Neural crest cell (in vitro differentiated cells): ENCODE results near the gene GANAB. TPM values are rescaled to one million over a fixed set of nuclear protein-coding genes. Genes with fewer than 3 reads are reported as not detected.

Experiments used
- DNase-seq: peaks from one replicate; pipeline ENCODE4 v3.0.0; 2021; ENCODE audit warnings: low read depth, mixed read lengths, low spot score
- H3K27ac Mint-ChIP-seq: one replicate; pipeline ENCODE4 v1.8.0; 2021; ENCODE audit warnings: mild to moderate bottlenecking, mixed read lengths; ENCODE audit not compliant: unreplicated experiment
- H3K27me3 Mint-ChIP-seq: 2 replicates; pipeline ENCODE4 v1.8.0; 2021; ENCODE audit warnings: low read depth, mild to moderate bottlenecking, mixed read lengths
- H3K36me3 Mint-ChIP-seq: 2 replicates; pipeline ENCODE4 v1.8.0; 2021; ENCODE audit warnings: low read depth, mild to moderate bottlenecking, mixed read lengths
- H3K4me1 Mint-ChIP-seq: 2 replicates; pipeline ENCODE4 v1.8.0; 2021; ENCODE audit warnings: mixed read lengths
- H3K4me3 Mint-ChIP-seq: one replicate; pipeline ENCODE4 v1.8.0; 2021; ENCODE audit warnings: mild to moderate bottlenecking, mixed read lengths
- H3K9me3 Mint-ChIP-seq: 2 replicates; pipeline ENCODE4 v1.8.0; 2021; ENCODE audit warnings: mixed read lengths
- total RNA-seq: library from RNA; stranded (reverse); gene quantifications from 2 replicates; pipeline ENCODE4 v1.2.1, GENCODE V29; 2021
- TF ChIP-seq, protein P1 (sequence below): fragments of 200-600 bp; sonication (generic); conservative IDR thresholded peaks from 2 replicates; pipeline ENCODE4 v1.5.0; 2021; ENCODE audit warnings: antibody characterized with exemption, mild to moderate bottlenecking

GANAB gene
- total RNA-seq, 1 donor from 2014 or later = 366 TPM

DNA sequence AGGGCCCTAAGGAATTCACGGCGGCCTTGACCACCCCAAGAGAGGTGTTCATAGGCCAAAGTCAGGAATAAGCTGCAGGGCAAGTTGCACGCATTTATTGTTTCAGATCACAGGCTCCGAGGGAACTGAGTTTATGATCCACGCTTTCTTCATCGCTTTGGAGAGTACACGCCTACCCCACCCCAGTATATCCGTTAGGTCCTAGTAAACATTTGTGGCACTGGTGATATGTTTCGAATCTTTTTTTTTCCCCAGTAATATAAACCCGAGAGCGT, 805 bp downstream of the GANAB start:
- peaks cover 3% of the 10 kb centered on the region for H3K27me3 Mint-ChIP-seq
- H3K4me1 Mint-ChIP-seq = peaks cover 22% of the 10 kb centered on the region
- TF ChIP-seq, protein P1, sequence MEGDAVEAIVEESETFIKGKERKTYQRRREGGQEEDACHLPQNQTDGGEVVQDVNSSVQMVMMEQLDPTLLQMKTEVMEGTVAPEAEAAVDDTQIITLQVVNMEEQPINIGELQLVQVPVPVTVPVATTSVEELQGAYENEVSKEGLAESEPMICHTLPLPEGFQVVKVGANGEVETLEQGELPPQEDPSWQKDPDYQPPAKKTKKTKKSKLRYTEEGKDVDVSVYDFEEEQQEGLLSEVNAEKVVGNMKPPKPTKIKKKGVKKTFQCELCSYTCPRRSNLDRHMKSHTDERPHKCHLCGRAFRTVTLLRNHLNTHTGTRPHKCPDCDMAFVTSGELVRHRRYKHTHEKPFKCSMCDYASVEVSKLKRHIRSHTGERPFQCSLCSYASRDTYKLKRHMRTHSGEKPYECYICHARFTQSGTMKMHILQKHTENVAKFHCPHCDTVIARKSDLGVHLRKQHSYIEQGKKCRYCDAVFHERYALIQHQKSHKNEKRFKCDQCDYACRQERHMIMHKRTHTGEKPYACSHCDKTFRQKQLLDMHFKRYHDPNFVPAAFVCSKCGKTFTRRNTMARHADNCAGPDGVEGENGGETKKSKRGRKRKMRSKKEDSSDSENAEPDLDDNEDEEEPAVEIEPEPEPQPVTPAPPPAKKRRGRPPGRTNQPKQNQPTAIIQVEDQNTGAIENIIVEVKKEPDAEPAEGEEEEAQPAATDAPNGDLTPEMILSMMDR = no peak
- DNase-seq = no peak
- peaks cover 2% of the 10 kb centered on the region for H3K36me3 Mint-ChIP-seq
- peak overlapping the region; percentile 99 for H3K27ac Mint-ChIP-seq
- no peaks in the 10 kb centered on the region for H3K9me3 Mint-ChIP-seq
- peak overlapping the region; percentile 99 for H3K4me3 Mint-ChIP-seq

DNA sequence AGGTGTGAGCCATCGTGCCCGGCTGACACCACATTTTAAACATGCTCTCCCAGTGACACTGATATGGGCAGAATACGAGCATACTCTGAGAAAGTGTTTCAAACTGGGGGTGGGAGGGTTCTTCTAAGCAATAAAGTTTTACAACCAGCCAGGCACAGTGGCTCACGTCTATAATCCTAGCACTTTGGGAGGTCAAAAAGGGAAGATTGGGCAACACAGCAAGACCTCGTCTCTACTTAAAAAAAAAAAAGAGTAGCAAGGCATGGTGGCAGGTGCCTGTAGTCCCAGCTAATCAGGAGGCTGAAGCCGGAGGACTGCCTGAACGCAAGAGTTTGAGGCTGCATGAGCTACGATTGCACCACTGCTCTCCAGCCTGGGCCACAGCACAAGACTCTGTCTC, 2.2 kb downstream of the GANAB start:
- Mint-ChIP-seq H3K9me3 (no peaks in the 10 kb centered on the region), H3K36me3 (peaks cover 8% of the 10 kb centered on the region), H3K27ac (no peak overlapping the region), H3K4me1 (peaks cover 28% of the 10 kb centered on the region), H3K27me3 (peaks cover 3% of the 10 kb centered on the region), H3K4me3 (peak overlapping the region; percentile 49)
- TF ChIP-seq, protein P1 = no peak
- no peak for DNase-seq

DNA sequence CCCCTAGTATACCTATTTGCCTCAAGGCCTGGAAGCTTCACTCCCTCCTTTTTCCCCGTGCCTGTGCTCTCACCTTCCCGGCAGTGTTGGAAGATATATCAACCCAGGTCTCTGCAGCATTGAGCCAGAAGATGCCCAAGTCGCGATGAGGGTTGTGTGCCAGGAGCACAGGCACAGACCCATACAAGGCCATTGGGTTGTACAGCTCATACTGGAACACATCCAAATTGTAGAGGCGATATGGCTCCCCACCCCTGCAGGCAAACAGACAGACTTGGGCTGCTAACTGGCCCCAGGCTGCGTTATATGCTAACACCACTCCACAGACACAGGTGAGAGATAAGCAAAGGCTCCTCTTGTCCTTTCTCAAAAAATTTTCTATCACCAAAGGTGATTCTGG, 13.9 kb downstream of the GANAB start:
- H3K36me3 Mint-ChIP-seq = peaks cover 27% of the 10 kb centered on the region
- no peak for DNase-seq
- no peaks in the 10 kb centered on the region for H3K9me3 Mint-ChIP-seq
- peak overlapping the region; percentile 13 for H3K27ac Mint-ChIP-seq
- H3K4me3 Mint-ChIP-seq = no peak overlapping the region
- H3K27me3 Mint-ChIP-seq = no peaks in the 10 kb centered on the region
- TF ChIP-seq, protein P1 = no peak
- no peaks in the 10 kb centered on the region for H3K4me1 Mint-ChIP-seq

DNA sequence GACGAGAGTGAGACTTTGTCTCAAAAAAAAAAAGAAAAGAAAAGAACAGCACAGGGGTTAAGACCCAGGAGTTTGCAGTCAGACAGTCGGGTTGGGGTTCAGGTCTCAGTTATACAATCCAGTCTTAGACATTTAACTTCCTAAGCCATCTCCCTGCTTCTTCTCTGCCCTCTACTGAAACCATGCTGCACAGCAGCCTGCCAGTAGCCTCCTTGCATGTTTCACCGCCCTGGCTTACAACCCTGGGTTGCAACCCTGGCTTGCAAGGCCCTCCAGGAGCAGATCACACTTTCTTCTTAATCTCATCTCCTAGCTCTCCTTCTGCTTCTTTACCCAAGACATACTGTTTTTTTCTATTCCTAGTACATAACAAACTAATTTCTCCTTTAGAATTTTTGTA, 18.7 kb downstream of the GANAB start:
- no peak for DNase-seq
- Mint-ChIP-seq H3K4me3 (no peak overlapping the region), H3K27ac (no peak overlapping the region), H3K36me3 (peaks cover 30% of the 10 kb centered on the region), H3K4me1 (no peaks in the 10 kb centered on the region), H3K27me3 (no peaks in the 10 kb centered on the region), H3K9me3 (no peaks in the 10 kb centered on the region)
- TF ChIP-seq, protein P1 = no peak

DNA sequence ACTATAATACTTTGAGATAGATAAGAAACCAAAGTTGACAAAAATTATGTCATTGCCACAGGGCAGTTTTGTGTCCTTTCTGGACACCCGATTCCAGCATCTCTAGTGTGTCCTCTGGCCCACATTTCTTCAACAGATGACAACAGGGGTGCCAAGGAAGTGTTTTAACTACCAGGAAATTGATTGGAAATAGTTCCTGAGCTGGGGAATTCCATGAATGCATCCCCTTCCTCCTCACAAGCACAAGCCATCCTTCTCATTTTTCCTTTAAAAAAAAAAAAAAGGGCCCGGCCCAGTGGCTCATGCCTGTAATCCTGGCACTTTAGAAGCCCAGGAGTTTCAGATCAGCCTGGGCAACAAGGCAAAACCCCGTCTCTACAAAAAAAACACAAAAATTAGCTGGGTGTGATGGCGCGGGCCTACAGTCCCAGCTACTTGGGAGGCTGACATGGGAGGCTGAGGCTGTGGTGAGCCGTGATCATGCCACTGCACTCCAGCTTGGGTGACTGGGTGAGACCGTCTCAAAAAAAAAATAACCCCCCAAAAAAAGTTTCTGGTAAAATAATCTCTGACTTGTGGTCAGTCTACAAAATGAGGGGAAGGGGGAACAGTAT, 23.8 kb downstream of the GANAB start:
- H3K4me3 Mint-ChIP-seq = peak overlapping the region; percentile 88
- peaks cover 26% of the 10 kb centered on the region for H3K4me1 Mint-ChIP-seq
- TF ChIP-seq, protein P1 = no peak
- peak overlapping the region; percentile 98 for H3K27ac Mint-ChIP-seq
- peaks cover 24% of the 10 kb centered on the region for H3K36me3 Mint-ChIP-seq
- peaks cover 2% of the 10 kb centered on the region for H3K27me3 Mint-ChIP-seq
- no peaks in the 10 kb centered on the region for H3K9me3 Mint-ChIP-seq
- no peak for DNase-seq
